Renal cortical epithelial cell (primary cell): ENCODE results near the gene SNF8. TPM values are rescaled to one million over a fixed set of nuclear protein-coding genes. Genes with fewer than 3 reads are reported as not detected.
"Not testable (repeated sequence)": the region's sequence is repeated elsewhere in the genome, so short reads cannot be mapped to it uniquely, and the experiment has no call there.

Source experiments
- DNase-seq: peaks from one replicate; pipeline ENCODE4 v3.0.0-alpha.2; 2011; ENCODE audit warnings: low read depth
- total RNA-seq: library from RNA; depleted of rRNA; stranded (reverse); fragments of >200 nt; gene quantifications from 2 replicates; pipeline ENCODE4 v1.2.3, GENCODE V29; 2014

The SNF8 gene, protein sequence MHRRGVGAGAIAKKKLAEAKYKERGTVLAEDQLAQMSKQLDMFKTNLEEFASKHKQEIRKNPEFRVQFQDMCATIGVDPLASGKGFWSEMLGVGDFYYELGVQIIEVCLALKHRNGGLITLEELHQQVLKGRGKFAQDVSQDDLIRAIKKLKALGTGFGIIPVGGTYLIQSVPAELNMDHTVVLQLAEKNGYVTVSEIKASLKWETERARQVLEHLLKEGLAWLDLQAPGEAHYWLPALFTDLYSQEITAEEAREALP
- total RNA-seq = 83.9 and 133 TPM in 2 replicates

DNA sequence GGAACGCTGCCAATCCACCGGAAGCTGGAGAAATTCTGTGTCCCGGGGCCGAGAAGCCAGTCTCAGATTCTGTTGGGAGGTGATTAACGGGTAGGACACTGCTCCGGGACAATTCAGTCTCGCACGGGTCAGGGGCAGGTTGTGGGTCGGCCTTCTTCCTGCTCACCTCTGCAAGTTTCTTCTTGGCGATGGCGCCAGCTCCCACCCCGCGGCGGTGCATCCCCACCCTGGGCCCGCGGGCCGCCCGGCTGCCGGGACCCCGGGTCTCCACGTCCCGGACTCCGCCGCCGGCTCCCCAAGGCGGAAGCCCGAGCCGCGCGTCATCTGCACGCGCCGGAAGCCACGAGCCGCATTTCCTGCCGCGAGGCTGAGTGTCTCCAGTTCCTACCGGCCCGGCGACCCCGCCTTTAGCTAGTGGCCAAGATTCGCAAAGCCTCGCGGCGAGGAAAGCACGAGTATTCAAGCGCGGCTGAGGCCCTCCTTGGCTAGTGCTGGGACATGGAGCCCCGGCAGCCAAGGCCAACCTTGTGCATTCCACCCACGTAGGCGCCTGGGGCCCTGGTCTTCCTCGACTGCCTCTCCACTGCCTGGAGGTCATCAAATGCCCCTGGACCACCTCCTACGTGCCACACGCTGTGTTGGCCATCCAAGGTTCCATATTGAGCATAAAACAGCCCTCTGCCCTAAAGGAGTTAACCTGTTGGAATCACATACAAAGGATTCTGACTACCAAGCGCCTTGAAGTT lies at the start of gene SNF8:
TSS of gene SNF8 (minus strand) at position 328 of the 746 bp plus-strand sequence. CDS start at position 220, 108 bp downstream.
- peak; percentile 70 for DNase-seq

DNA sequence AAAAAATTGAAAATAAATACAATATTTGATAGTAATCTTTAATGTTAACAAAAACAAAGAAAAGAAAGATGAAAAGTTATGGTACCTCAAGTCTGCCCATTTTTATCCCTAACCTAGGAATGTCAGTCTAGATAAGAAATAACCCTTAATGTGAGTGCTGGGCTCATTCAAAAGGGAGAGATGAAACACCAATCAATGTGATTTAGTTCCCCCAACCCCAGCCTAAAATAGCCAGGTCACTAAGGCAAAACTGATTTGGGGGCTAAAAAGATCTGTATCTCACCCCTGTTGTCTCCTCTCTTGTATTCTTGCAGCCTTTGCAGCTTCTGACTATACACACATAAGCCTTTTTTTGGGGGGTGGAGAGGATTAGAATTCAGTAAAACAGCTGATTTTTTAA lies 49.3 kb upstream of the SNF8 start:
- DNase-seq = no peak

DNA sequence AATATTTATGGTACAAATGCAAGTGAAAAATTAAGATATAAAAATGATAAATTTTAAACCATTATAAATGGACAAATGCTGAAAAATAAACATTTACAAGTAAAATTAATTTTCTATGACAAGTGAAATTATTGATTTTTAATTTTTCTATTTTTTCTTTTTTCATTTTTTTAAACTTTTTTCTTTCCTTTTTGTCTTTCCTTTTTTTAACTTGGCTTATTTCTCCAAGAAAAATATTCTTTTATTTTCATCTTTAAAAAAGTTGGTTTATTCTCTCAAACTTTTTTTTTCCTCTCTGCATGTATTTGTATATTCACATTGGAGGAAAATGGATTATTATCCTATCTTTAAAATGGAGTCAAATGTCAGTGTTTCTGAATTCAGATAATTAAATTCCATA lies 48.7 kb upstream of the SNF8 start:
- no peak for DNase-seq

DNA sequence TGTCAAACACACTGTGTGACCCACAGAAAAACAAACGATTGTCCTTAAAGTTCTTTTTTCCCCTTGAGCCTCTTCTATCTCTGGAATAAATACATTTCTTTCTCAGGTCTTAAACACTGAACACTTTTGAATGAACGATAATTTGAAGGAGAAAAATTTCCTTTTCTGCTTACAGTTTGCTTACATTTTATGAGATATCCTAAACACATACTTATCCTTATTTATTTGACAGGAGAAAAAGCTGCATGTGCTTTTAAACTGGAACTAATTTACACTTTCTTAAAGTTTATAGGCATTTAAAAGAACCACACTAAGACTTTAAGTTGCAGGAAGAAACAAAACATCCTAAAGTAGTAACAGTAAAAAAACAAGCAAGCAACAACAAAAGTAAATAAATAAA lies 47.8 kb upstream of the SNF8 start:
- no peak for DNase-seq

DNA sequence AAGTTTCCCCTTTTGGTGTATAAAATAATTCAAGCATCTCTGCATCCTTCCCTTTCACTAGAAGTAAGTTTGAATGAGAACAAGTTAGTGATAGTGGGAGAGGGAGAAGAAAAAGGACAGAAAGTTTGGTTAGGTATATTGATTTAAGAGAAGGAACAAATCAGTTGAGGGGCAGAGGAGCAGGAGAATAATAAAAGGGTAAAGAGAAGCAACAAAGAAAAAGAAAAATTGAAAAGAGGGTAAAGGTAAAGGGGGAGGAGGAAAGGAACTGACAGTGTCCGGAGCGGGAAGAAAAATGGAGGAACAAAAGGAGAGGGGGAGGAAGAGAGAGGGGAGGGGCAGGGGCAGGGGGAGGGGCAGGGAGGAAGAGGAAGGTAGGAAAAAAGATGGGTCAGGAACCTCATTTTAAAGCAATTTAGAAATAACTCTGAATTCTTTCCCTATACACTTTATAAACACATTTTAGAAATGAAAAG lies 46.3 kb upstream of the SNF8 start:
- no peak for DNase-seq

DNA sequence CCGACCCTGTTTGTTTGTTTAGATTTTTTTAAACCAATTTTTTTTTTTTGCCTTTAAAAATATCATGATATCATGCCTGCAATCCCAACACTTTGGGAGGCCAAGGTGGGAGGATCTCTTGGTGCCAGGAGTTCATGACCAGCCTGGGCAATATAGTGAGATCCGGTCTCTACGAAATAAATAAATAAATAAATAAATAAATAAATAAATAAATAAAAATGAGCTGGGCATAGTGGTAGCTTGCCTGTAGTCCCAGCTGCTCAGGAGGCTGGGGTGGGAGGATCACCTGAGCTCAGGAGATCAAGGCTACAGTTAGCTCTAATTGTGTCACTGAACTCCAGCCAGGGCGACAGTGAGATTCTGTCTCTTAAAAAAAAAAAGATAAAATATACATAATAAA lies 44.5 kb upstream of the SNF8 start:
- no peak for DNase-seq

DNA sequence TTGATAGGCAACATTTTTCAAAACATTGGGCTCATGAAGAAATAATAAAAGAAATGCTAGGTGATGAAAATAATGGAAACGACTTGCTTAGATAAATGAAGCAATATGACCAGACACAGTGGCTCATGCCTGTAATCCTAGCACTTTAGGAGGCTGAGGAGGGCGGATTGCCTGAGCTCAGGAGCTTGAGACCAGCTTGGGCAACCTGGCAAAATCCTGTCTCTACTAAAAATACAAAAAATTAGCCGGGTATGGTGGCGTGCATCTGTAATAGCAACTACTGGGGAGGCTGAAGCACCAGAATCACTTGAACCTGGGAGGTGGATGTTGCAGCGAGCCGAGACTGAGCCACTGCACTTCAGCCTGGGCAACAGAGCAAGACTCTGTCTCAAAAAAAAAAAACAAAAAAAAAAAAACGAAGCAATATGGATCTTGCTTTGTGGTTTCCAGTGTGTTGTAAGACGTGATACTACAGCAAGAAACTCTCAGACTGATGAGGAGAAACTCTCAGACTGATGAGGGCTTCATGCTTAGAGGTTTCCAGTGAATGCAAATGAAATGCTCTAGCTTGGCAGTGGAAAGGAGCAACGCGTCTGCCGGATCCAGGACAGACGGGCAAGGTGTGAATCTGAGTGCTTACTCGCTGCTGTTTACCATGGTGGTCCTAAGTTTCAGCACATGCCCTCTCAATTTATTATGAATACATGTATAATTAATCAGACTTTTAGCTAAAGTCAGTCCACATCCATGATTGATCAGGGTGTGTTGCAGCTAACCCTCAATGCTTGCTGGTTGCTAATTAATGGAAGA lies 41.0 kb upstream of the SNF8 start:
- no peak for DNase-seq

DNA sequence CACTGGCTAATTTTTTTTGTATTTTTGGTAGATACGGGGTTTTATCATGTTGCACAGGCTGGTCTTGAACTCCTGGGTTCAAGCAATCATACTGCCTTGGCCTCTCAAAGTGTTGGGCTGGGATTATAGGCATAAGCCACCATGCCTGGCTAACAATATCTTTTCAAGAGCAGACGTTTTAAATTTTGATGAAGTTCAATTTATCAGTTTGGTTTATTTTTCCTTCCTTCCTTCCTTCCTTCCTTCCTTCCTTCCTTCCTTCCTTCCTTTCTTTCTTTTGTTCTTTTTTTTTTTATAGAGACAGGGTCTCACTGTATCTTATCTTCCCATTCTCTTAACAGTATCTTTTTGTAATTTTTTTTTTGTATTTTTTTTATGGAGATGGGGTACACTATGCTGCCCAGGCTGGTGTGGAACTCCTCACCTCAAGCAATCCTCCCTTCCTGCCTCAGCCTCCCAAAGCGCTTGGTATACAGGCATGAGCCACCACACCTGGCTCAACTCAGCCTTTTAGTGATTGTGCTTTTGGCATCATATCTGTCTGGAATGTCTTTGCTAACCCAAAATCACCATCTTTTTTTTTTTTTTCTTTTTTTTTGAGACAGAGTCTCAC lies 37.4 kb upstream of the SNF8 start:
- DNase-seq = no peak

DNA sequence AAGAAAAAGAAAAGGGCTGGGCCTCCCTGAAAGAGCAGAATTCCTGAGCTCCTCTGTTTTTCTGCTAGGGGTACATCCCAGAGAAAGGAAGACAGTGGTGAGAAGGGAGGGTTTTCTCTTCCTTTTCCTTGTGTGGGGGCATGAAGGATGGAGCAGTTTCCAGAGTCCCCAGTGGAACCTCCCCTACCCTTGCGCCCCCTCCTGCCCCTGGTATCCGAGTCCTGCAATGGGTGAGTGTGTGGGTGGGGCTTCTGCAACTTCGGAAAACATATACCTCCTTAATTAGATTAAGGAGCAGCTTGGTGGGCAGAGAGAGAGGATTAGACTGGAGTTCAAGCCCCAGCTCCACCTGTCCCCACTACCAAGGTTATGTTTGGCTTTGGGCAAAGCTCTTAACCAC lies 29.2 kb upstream of the SNF8 start:
- DNase-seq = no peak

DNA sequence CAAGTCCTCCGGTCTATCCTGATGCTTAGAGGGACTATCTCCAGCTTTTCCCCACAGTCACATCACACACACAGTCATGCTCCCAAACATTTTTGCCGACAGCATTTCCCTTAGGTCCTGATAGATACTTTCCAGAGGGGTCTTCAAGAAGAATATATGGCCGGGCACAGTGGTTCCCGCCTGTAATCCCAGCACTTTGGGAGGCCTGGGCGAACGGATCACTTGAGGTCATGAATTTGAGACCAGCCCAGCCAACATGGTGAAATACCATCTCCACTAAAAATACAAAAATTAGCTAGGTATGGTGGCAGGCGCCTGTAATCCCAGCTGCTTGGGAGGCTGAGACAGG lies 28.1 kb upstream of the SNF8 start:
- no peak for DNase-seq

DNA sequence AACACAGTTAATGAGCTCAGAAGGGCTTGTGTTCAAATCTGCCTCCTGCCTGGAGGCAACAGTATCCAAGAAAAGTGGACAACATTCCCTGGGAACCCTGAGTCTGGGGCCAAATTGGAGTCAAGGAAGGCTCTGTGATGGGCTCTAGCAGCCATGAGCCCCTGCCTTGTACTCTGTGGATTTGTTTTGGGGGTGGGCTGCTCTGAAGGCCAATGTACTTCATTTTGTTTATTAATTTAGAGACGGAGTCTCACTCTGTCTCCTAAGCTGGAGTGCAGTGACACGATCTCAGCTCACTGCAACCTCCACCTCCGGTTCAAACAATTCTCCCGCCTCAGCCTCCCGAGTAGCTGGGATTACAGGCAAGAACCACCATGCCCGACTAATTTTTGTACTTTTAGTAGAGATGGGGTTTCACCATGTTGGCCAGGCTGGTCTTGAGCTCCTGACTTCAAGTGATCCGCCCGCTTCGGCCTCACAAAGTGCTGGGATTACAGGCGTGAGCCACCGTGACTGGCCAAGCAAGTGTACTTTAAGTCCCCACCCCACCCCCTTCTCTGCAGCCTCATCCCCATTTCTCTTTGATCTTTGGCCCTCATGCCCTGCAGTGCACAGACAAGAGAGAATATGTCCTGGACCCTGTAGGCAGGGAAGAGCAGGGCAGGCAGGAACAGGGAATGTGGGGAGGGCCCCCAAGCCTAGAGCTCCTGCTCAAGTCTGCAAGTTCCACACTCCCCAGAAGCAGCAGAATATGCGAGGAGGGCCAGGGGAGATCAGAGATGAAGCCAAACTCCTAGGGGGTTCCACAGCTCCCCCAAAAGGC lies 26.4 kb upstream of the SNF8 start:
- DNase-seq = no peak

DNA sequence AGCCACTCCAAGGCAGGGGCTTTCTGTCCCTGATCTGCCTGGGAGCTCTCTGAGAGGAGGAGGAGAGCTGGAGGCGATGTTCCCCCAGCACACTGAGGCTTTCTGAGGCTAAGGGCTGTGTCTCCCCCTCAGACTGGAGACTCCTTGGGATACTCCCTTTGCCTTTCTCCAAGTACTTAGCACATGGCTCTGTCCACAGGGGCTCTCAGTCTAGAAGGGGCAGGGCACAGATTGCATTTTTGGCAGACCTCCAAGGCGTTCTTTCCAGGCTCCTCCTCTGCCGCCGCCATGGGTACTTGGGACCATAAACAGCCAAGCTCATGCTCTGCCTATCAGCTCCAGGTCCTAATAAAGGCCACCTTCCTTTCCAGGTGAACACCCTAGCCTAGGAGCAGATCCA lies 25.6 kb upstream of the SNF8 start:
- DNase-seq = no peak

DNA sequence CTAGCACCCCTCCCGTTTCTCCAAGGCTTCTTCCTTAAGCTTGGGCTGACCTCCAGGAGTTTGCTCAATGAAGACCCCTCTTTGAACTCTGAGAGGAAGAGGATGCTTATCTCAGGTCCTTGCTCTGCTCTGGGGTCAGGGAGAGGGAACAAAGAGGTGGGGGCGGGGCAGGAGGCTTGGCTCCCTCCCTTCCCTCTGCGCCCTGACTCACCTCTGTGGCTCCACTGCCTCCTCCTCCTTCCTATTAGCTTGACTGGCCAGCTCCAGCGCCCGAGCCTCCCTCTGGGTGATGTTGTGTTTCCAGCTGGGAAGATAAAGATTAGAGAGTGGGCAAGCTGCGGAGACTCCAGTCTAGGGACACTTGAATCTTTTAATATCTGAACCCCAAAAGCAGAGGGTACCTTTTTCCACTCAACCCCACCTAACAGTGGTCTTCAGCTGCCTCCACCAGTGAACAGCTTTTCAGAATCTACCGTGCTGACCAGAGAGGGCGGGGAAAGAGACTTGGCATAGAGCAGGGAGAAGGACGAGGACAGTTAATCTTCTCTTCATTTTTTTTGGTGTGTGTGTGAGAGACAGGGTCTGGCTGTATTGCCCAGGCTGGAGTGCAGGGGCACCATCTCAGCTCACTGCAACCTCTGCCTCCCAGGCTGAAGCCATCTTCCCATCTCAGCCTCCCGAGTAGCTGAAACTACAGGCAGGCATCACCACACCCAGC lies 17.0 kb upstream of the SNF8 start:
- DNase-seq = peak; percentile 39

DNA sequence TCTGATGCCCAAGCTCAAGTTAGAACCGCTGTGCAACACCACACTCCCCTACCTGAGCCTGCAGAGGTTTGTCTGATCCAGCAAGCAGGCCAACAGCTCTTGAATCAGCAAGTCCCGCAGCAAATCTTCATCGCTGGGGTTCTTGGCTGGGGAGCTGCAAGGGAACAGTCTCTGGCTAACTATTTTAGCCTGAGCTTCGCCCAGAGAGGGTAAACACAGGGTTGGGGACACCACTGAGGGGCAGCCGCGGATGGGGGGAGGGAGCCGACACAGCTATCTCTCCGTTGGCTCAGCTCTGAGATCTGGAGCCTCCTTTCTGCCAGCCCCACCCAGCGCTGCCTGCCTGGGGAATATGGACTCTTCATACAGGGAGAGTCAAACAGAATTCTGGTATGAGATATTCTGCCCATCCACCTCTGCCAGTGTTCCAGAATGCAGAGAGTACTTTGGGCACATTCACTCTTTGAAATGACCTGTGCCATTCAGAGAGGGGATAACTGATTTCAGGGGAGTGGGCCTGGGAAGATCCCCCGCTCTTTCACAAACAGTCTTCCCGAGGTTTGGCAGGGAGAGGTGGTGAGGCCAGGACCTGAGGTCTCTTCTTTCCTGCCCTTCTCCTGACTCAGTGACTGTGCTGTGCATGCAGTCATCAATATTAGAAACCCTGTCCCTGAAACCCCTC lies 16.3 kb upstream of the SNF8 start:
- no peak for DNase-seq

DNA sequence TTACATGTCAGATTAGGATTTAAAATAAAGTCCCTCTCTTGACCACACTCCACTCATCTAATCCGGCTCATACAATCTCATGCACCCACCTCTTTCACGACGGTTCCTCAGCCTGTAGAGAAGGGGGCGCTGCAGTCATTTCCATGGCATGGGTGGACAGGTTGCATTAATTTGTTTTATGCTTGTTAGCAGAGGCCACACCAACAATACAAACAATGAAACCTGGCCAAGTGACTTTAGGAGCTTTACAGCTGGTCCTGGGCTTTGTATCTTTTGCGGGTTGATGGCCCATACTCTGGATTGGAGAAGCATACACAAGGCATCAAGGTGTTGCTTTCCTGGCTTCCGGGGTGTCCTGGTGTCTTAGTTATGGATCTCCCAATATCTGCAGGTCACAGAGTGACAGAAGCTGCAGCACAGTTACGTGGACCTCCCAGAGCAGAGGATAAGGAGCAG lies 9.7 kb upstream of the SNF8 start:
- peak; percentile 54 for DNase-seq

DNA sequence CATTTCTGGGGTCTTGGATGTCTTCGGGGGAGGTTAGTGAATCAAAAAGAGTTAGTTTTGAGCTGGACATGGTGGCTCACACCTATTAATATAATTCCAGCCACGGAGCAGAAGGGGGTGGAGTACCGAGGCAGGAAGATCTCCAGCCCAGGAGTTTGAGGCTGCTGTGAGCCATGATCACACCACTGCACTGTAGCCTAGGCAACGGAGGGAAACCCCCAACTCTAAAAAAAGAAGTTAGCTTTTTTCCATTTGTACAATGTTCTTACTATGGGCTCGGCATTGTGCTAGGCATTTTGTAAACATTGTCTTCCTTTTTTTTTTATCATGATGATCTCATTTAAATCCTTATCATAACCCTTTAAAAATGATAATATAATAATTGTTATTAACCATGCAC lies 8.3 kb upstream of the SNF8 start:
- no peak for DNase-seq

DNA sequence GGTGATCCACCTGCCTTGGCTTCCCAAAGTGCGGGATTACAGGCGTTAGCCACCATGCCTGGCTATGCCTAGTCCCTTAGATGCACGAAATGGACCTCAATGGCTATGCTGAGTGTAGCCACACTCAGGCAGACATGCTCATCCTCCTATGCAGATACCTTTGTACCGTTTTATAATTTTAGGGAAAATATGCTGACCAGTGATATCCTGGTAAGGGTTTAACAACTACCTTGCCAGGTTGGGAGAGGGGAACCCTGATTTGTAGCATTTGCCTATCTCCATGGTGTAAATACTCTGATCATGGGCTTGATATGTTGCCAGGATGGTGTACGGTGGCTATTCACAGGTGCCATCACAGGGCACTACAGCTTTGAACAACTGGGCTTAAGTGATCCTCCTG lies 6.9 kb upstream of the SNF8 start:
- no peak for DNase-seq

DNA sequence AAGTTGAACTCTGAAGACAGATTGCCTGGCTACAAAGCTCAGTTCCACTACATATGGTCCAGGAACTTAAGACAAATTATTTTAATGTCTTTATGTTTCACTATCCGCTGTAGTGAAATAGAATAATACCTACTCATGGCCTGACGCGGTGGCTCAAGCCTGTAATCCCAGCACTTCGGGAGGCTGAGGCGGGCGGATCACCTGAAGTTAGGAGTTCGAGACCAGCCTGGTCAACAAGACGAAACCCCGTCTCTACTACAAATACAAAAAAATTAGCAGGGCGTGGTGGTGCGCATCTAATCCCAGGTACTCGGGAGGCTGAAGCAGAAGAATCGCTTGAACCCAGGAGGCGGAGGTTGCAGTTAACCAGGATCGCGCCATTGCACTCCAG lies 614 bp upstream of the SNF8 start:
- DNase-seq = not testable (repeated sequence)

DNA sequence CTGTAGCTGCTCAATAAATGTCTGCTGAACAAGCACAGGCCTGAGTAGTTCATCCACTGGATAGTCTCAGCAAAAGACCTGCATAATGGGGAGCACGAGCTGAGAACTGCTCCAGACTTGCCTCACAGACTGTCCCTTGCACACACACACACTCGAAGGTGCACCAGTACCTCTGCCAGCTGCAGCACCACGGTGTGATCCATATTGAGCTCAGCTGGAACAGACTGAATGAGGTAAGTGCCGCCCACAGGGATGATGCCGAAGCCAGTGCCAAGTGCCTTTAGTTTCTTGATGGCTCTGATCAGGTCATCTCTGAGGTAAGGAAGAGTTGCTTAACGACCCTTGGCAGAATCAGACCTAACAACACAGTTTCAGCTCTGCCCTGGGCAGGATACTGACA lies 11.6 kb downstream of the SNF8 start:
- DNase-seq = no peak

DNA sequence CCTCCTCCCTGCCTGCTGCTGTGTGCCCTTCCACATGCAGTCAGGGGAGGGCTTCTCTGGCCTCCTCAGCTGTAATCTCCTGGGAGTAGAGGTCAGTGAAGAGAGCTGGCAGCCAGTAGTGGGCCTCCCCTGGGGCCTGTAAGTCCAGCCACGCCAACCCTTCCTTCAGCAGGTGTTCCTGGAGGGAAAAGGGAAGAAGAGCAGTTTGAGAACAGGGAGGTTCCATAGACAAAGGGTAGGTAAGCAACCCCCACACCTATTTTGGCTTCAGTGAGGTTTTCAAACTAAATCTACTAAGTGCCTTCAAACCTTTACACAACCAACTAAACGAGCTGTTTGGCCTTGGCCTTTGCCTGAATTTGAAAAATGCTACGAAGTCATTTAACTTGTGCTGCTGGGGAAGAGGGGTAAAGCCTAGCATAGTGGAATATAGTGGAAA lies 14.2 kb downstream of the SNF8 start:
- no peak for DNase-seq
